GM12878 (cell line): Measurements from ENCODE around the gene SLC1A1. TPM values are rescaled to one million over a fixed set of nuclear protein-coding genes. Genes with fewer than 3 reads are reported as not detected.

Experiments
- ATAC-seq: fragments of 200-7000 bp; cut with Tn5 transposase; 3 replicates; pipeline ENCODE4 v1.9.1; 2020; ENCODE audit warnings: mild to moderate bottlenecking, moderate library complexity
- BruUV-seq: library from RNA; stranded (reverse); fragments of 400-500 nt; replicated peaks from 2 replicates; lab custom pipeline; 2021; lab: Mats Ljungman, UMichigan
- CTCF ChIA-PET: fragments of 300-600 bp; sonication (Branson Sonifier 250); formaldehyde crosslinking; extraction: SDS; loops from one replicate; lab custom pipeline; 2021; ENCODE audit warnings: inconsistent platforms; lab: Yijun Ruan, JAX
- POLR2A ChIA-PET: fragments of 350-600 bp; formaldehyde crosslinking; extraction: SDS; loops from one replicate; lab custom pipeline; 2021; ENCODE audit warnings: inconsistent platforms; lab: Charles Lee
- RAD21 ChIA-PET: fragments of 300-600 bp; sonication (Branson Sonifier 250); formaldehyde crosslinking; loops from one replicate; lab custom pipeline; 2023; ENCODE audit warnings: antibody characterized with exemption; ENCODE audit not compliant: unreplicated experiment; lab: Charles Lee
- SMC1A ChIA-PET: fragments of 300-600 bp; sonication (Branson Sonifier 250); formaldehyde crosslinking; loops from one replicate; lab custom pipeline; 2023; ENCODE audit not compliant: unreplicated experiment, uncharacterized antibody; lab: Charles Lee
- DNase-seq: peaks from one replicate; pipeline ENCODE4 v3.0.0-alpha.2; 2011; ENCODE audit warnings: low read depth, low spot score
- FAIRE-seq: peaks from 3 replicates; lab custom pipeline; 2011; peaks lifted over from hg19 to GRCh38; lab: Jason Lieb, UNC
- H2AFZ ChIP-seq: 2 replicates; pipeline ENCODE4 v1.6.0; 2011; ENCODE audit warnings: low read depth, low read length, control low read depth; ENCODE audit not compliant: control insufficient read depth
- H3K27ac ChIP-seq: 2 replicates; pipeline ENCODE4 v1.5.1; 2011; ENCODE audit warnings: control low read depth; ENCODE audit not compliant: control insufficient read depth, insufficient read depth
- H3K27me3 ChIP-seq, 2 experiments: replicated peaks in 1 of 2; 2 replicates each; pipeline versions ENCODE4 v1.6.0 to v1.6.1; 2011; ENCODE audit warnings: low read length in 1 of 2; ENCODE audit not compliant: control insufficient read depth in 2 of 2, insufficient read depth in 2 of 2
- H3K36me3 ChIP-seq, 2 experiments: 2 replicates each; pipeline ENCODE4 v1.5.1; 2011; ENCODE audit warnings: low read length in 1 of 2; ENCODE audit not compliant: control insufficient read depth in 2 of 2, insufficient read depth in 2 of 2
- H3K4me1 ChIP-seq: 2 replicates; pipeline ENCODE4 v1.6.1; 2011; ENCODE audit warnings: mild to moderate bottlenecking, low read length, moderate library complexity, mixed read lengths; ENCODE audit not compliant: control insufficient read depth, insufficient read depth
- H3K4me2 ChIP-seq: 2 replicates; pipeline ENCODE4 v1.6.0; 2011; ENCODE audit warnings: control low read depth; ENCODE audit not compliant: control insufficient read depth, insufficient read depth
- H3K4me3 ChIP-seq: fragments of 200-600 bp; sonication (generic); 2 replicates; pipeline ENCODE4 v1.5.1; 2016
- H3K79me2 ChIP-seq: 2 replicates; pipeline ENCODE4 v1.6.0; 2011; ENCODE audit warnings: low read length; ENCODE audit not compliant: control insufficient read depth, insufficient read depth
- H3K9ac ChIP-seq: 2 replicates; pipeline ENCODE4 v1.8.0; 2011; ENCODE audit warnings: low read length, control low read depth, mixed read lengths; ENCODE audit not compliant: control insufficient read depth, insufficient read depth
- H3K9me3 ChIP-seq: replicated peaks from 3 replicates; pipeline ENCODE4 v1.5.1; 2011; ENCODE audit warnings: mild to moderate bottlenecking, low read length; ENCODE audit not compliant: control insufficient read depth, insufficient read depth
- H4K20me1 ChIP-seq: 2 replicates; pipeline ENCODE4 v1.6.0; 2011; ENCODE audit not compliant: control insufficient read depth, insufficient read depth
- ATF3 ChIP-seq: IDR thresholded peaks from 2 replicates; pipeline ENCODE4 v1.6.1; 2011; ENCODE audit warnings: low read depth, mild to moderate bottlenecking, low read length, moderate library complexity, borderline replicate concordance; ENCODE audit errors: extremely low read depth
- BCL3 ChIP-seq: IDR thresholded peaks from 2 replicates; pipeline ENCODE4 v1.6.1; 2011; ENCODE audit warnings: borderline replicate concordance, low read depth, mild to moderate bottlenecking, moderate library complexity, low read length; ENCODE audit not compliant: insufficient read depth, poor library complexity, severe bottlenecking
- BMI1 ChIP-seq: fragments of 450-650 bp; IDR thresholded peaks from 2 replicates; pipeline ENCODE4 v1.6.1; 2016; ENCODE audit warnings: mild to moderate bottlenecking, moderate library complexity, borderline replicate concordance
- CEBPB ChIP-seq, 2 experiments: fragments of 150-350 bp in 1 of 2; IDR thresholded peaks; 2 replicates each; pipeline ENCODE4 v1.6.1; 2012 to 2014; ENCODE audit warnings: low read depth in 2 of 2, low read length in 2 of 2, borderline replicate concordance in 1 of 2, inconsistent platforms in 1 of 2
- CREM ChIP-seq: IDR thresholded peaks from 2 replicates; pipeline ENCODE4 v1.6.1; 2014; ENCODE audit warnings: antibody characterized with exemption, low read depth
- DPF2 ChIP-seq: fragments of 450-650 bp; IDR thresholded peaks from 2 replicates; pipeline ENCODE4 v1.6.1; 2017; ENCODE audit warnings: mild to moderate bottlenecking
- EED ChIP-seq: sonication (generic); IDR thresholded peaks from 2 replicates; pipeline ENCODE4 v1.6.1; 2016; ENCODE audit warnings: antibody characterized with exemption, low read depth
- FOXM1 ChIP-seq: IDR thresholded peaks from 2 replicates; pipeline ENCODE4 v1.6.1; 2012; ENCODE audit warnings: low read depth, mild to moderate bottlenecking, inconsistent platforms, low read length, moderate library complexity
- IRF5 ChIP-seq: fragments of 450-650 bp; IDR thresholded peaks from 2 replicates; pipeline ENCODE4 v1.6.1; 2017; ENCODE audit warnings: borderline replicate concordance
- JUNB ChIP-seq: IDR thresholded peaks from 2 replicates; pipeline ENCODE4 v1.6.1; 2016; ENCODE audit warnings: antibody characterized with exemption, mild to moderate bottlenecking
- NFIC ChIP-seq: IDR thresholded peaks from 2 replicates; pipeline ENCODE4 v1.6.1; 2012; ENCODE audit warnings: low read depth, mild to moderate bottlenecking, inconsistent platforms, low read length, moderate library complexity
- POLR2AphosphoS5 ChIP-seq: IDR thresholded peaks from 2 replicates; pipeline ENCODE4 v1.6.1; 2011; ENCODE audit warnings: mild to moderate bottlenecking, low read length, inconsistent platforms
- STAT1 ChIP-seq: fragments of 450-650 bp; conservative IDR thresholded peaks from 2 replicates; pipeline ENCODE4 v1.6.1; 2014; ENCODE audit warnings: antibody characterized with exemption, mild to moderate bottlenecking
- TCF3 ChIP-seq: IDR thresholded peaks from 2 replicates; pipeline ENCODE4 v1.6.1; 2012; ENCODE audit warnings: low read depth, mild to moderate bottlenecking, low read length, borderline replicate concordance; ENCODE audit not compliant: insufficient read depth
- YBX1 ChIP-seq: fragments of 450-650 bp; IDR thresholded peaks from 2 replicates; pipeline ENCODE4 v1.6.1; 2016; ENCODE audit warnings: antibody characterized with exemption
- YY1 ChIP-seq: IDR thresholded peaks from 2 replicates; pipeline ENCODE4 v1.6.1; 2011; ENCODE audit warnings: low read depth, mild to moderate bottlenecking, low read length
- ZBED1 ChIP-seq: IDR thresholded peaks from 2 replicates; pipeline ENCODE4 v1.6.1; 2016; ENCODE audit warnings: borderline replicate concordance
- ZZZ3 ChIP-seq: IDR thresholded peaks from 2 replicates; pipeline ENCODE4 v1.6.1; 2011; ENCODE audit warnings: low read depth; ENCODE audit not compliant: control insufficient read depth, insufficient read length
- WGBS: methylation state at CpG from one replicate; pipeline ENCODE4 v1.1.6; 2016; ENCODE audit warnings: low lambda C conversion rate; ENCODE audit not compliant: insufficient replicate concordance, insufficient coverage; ENCODE audit errors: missing lambda C conversion rate; 5-methylcytosine and 5-hydroxymethylcytosine counted together
- in situ Hi-C: fragments of 300-500 bp; cut with MboI; formaldehyde crosslinking; loops from 9 replicates; pipeline ENCODE4 v1.14.3; 2018; ENCODE audit warnings: mixed read lengths
- intact Hi-C: fragments of 100-400 bp; cut with micrococcal nuclease; formaldehyde crosslinking; loops from one replicate; pipeline ENCODE4 v1.14.2; 2022; ENCODE audit not compliant: unreplicated experiment
- polyA plus RNA-seq, 11 experiments: library from polyadenylated mRNA; depleted of rRNA in 4 of 11; unstranded in 6 of 11; stranded (reverse) in 5 of 11; fragments of >200 nt; fragmentation: Nextera tagmentation in 4 of 11; fragmentation: Illumina TruSeq in 1 of 11; extraction: Ambion mirVana in 4 of 11; extraction: Trizol in 1 of 11; gene quantifications; 1 replicate in 1 of 11; 2 replicates in 10 of 11; pipeline versions ENCODE4 v1.2.1 to v1.2.3, GENCODE V29; 2011 to 2016; ENCODE audit warnings: inconsistent platforms in 2 of 11, missing spikeins in 2 of 11, low read depth in 1 of 11
- total RNA-seq, 4 experiments: library from RNA; depleted of rRNA in 3 of 4; stranded (reverse); fragments of >200 nt in 3 of 4; fragmentation: Illumina TruSeq in 1 of 4; extraction: Trizol in 1 of 4; gene quantifications; 2 replicates each; pipeline versions ENCODE4 v1.2.1 to v1.2.3, GENCODE V29; 2013 to 2021

SLC1A1 gene
- total and polyA plus RNA-seq, 10 of the 15 experiments (the other 5 are each of a cell fraction or from before 2014, with no cell fraction given) = 4.2 to 24.9 (median 18.3) TPM

GRCh38 chr9:4615251-4615650 lies 125.0 kb downstream of the SLC1A1 start:
- no peaks in the 10 kb centered on the region for H3K79me2 ChIP-seq
- no peaks in the 10 kb centered on the region for H3K9me3 ChIP-seq
- no peak for DNase-seq
- H3K27ac ChIP-seq = no peak overlapping the region
- H3K4me3 ChIP-seq = no peak overlapping the region
- no peaks in the 10 kb centered on the region for H3K27me3 ChIP-seq
- no peaks in the 10 kb centered on the region for H4K20me1 ChIP-seq
- H3K4me2 ChIP-seq = no peak overlapping the region
- ChIA-PET SMC1A (no interaction called here), POLR2A (no interaction called here), CTCF (no interaction called here), RAD21 (no interaction called here)
- no peak for FAIRE-seq
- WGBS = 55% methylated on average over 4 of the region's 4 CpGs
- no peak overlapping the region for H3K9ac ChIP-seq
- no peak for ATAC-seq
- H2AFZ ChIP-seq = no peak overlapping the region
- TF ChIP-seq JUNB = no peak
- TF ChIP-seq YY1 = no peak
- TF ChIP-seq DPF2 = no peak
- TF ChIP-seq EED = no peak
- no peak for TF ChIP-seq CREM
- no peak for TF ChIP-seq IRF5
- no peak for TF ChIP-seq CEBPB (IDR thresholded peaks at IDR 0.05; ENCODE audit: borderline replicate concordance in 1 of 2, low read depth in 2 of 2, low read length in 2 of 2)
- TF ChIP-seq TCF3 = no peak
- no peak for TF ChIP-seq FOXM1
- no peak for TF ChIP-seq ZBED1
- no peak for TF ChIP-seq YBX1
- TF ChIP-seq STAT1 = no peak
- no peak for TF ChIP-seq POLR2AphosphoS5
- no peak for TF ChIP-seq BCL3
- TF ChIP-seq ZZZ3 = no peak
- TF ChIP-seq BMI1 = no peak
- TF ChIP-seq ATF3 = no peak
- TF ChIP-seq NFIC = no peak
- H3K36me3 ChIP-seq = no peaks in the 10 kb centered on the region
- BruUV-seq = no TSS peak
- H3K4me1 ChIP-seq = peaks cover 6% of the 10 kb centered on the region
- intact Hi-C loops (no loop called here), in situ Hi-C loops (no loop called here)
